HG03432 (cell line): ENCODE measurements around the gene RPP38.

Experiments used
- ATAC-seq: cut with Tn5 transposase; IDR thresholded peaks from one replicate; pipeline ENCODE4 v1.9.1; 2021; ENCODE audit warnings: mild to moderate bottlenecking, moderate library complexity; ENCODE audit not compliant: unreplicated experiment

Gene RPP38

DNA sequence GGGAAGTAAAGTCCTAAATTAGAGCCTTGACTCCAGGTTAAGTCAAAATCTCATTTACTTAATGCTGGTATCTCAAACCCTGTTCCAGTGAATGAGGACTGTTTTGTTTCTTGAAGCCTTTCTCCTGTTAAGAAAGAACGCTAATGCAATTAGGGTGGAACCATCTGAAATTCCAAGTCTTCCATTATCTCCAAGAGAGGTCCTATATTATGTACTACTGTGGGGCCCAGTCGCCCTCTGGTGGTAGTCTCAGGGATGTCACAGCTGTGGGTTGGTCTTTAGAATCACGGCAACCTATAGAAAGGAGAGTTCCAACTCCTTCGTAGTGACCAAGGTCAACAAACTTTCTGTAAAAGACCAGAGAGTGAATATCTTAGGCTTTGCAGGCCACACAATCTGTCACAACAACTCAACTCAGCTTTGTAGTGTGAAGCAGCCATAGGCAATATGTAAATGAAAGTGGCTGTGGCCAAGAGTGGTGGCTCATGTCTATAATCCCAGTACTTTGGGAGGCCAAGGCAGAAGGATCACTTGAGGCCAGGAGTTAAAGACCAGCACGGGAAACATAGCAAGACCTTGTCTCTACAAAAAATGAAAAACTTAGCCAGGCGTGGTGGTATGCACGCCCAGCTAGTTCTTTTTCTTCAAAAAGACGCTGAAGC, 9.3 kb downstream of the RPP38 start:
- peak; percentile 88 for ATAC-seq

DNA sequence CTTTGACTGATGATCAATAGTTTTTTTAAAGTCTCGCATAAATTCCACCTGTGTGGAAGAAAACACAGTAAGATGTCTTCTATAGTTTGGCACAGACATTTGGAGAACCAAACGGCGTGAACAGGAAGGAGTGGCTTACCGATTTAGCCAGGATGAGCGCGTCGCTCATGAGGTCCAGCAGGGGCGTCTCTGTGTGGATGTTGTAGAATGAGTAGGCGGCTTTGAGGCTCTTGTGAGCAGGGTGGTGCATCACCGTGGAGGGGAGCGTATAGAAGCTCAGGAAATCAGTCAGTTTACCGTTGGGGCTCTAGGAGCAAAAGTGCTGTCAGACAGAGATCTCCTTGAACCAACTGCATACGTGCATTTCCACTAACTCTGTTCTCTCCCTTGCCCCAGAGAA, 15.5 kb downstream of the RPP38 start:
- no peak for ATAC-seq

DNA sequence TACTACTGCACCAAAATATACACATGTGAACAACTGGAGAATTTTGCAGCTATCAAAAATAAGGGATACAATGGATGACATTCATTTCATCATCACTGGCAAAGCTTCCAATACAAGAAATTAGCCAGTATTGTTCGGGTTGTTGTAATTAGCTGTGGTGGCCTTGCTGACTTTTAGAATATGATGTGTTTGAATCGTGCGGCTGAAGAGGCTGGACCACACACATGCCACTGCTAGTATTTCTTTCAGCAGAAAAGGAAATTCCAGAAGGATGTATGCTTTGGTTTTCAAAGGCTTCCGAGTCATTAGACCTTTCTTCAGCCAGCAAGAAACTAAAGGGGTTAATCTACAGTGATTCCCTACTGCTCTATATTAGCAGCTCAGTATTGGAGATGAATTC, 16.6 kb downstream of the RPP38 start:
- no peak for ATAC-seq

DNA sequence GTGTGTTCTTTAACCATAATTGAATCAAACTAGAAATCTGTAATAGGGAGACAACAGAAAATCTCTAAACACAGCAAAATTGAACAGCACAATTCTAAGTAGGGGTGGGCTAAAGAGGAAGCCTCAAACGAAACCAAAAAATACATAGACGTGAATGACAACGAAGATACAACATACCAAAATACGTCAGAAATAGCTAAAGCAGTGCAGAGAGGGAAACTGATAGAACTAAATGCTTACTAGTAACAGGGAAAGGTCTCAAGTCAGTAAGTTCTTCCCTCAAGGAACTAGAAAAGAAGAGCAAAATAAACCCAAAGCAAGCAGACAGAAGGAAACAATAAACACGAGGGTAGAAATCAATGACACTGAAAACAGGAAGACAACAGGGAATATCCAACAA, 19.1 kb downstream of the RPP38 start:
- no peak for ATAC-seq

DNA sequence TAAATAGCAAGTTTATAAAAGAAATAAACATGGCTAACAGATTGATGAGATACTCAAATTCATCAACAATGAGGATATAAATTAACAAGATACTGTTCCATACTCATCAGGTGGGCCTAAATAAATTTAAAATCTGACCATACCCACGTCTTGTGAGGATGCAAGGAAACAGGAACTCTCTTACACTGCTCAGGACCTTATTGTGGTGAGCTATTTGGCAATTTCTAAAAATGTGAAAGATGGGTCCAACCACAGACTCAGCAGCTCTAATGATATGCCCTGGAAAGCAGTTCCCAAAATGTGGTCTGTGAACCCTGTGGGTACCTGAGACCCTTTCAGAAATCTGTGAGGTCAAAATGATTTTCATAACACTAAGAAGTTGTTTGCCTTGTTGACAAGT, 21.5 kb downstream of the RPP38 start:
- ATAC-seq: no peak

DNA sequence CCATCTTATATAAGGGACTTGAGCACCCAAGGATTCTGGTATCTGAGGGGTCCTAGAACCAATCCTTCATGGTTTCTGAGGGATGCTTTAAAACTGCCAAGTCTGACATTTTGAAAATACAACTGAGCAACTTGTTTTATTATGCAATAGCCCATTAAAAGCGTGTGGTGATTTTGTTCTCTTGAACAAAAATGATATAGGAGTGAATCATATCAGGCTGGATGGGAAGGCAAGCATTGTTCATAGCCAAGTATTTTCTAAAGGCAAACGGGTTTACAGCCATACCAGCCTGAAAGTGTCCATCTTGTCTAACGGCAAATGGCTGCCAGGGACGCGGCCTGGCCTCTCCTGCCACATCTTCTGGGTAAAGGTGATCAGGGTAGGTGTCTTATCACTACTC, 23.4 kb downstream of the RPP38 start:
- ATAC-seq: no peak

DNA sequence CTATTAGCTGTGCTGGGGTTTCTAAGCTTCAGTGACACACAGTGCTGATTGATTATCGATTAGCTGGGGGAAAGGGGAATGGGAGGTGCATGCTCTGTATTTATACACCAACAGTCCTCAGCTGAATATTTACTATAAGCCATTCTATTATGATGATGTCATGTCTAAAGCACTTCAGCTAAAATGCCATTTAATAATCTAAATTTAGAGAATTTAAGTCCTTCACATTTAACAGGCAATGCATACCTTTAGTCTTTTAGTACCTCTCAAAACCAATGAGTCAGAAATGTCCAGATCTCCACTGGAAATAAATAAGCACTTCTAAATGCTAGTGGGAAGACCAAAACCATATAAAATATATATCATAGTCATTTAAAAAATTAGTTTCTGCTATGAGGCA, 24.6 kb downstream of the RPP38 start:
- ATAC-seq: no peak

DNA sequence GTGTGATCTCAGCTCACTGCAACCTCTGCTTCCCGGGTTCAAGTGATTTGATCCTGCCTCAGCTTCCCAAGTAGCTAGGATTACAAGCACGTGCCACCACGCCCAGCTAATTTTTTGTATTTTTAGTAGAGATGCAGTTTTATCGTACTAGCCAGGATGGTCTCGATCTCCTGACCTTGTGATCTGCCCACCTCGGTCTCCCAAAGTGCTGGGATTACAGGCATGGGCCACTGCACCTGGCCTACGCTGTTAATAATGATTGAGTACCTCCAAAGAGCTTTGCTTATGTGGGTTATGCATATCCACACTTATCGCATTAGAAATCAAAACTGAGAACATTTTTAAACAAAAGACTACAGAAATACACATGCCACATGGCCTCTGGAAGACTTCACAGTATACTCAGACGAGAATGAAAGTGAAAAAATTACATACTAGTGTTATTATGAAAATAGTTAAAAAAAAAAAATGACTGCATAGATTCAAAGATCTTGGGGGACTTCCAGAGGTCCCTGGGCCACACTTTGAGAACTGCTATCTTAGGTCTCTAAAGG, 25.4 kb downstream of the RPP38 start:
- peak; percentile 92 for ATAC-seq

DNA sequence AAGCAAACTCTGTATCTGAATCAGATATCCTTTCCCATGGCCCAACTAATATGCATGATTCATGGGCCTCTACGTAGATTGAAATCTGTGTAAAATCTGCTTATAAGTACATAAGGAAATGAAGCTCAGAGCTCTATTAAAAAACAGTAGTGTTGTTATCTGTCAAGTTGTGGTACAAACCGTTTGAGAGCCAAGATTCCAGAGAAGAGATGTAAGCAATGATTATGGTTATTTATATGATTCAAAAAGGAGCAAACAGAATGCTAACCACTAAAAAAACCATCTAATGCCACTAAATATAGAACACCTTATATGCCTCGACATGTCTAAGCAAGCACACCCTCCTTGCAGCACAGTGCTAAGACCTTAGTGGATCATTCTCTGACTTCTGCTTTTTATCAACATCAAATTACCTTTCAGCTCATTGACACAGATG, 26.6 kb downstream of the RPP38 start:
- no peak for ATAC-seq

DNA sequence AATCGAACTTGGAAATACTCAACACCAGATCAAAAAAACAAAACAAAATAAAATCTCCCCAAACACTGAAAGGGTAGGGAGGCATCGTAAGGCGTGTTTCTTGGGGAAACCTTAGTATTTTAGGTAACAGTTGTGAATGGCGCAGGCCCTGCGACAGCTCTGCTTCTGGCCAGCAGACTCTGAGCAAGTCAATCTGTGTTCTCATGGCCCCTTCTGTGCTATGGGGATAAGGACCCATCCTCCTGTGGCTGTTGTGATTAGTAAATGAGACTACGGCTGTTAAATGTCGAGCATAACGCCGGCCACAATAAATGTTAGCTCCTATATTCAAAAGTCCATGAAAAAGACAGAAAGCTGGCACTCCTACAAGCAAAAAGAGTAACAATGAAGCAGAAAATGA, 27.0 kb downstream of the RPP38 start:
- ATAC-seq: no peak

DNA sequence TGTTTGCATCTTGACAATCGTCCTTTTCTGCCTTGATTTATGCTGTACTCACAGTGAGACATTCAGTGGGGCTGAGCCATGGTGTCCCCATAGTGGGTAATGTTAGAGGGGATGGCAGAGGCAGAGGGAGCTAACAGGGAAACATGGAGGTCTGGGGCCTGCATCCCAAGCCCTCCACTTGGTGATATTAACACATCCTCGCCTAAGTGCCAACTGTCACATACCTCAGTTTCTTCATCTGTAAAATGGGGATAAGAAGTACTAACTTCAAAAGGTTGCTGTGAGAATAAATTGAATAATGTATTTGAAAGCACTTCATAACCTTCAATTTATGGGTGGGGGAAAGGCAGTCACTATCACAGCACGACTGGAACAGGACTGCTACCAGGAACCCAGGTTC, 27.8 kb downstream of the RPP38 start:
- ATAC-seq: no peak

DNA sequence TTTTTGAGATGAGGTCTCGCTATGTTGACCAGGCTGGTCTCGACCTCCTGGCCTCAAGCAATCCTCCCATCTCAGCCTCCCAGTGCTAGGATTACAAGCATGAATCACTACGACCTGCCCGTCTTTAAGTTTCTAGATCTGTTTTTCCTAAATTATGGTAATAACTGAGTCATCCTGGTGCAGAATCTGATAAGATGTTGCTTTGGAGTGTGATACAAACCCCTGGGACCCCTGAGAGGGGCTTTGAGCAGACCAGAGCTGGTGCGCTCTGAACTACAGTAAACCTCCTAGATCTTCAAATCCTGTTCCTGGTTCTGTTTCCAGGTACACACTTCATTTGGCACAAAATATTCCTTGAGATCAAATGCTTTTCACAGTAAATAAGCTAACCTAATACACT, 34.2 kb downstream of the RPP38 start:
- no peak for ATAC-seq

DNA sequence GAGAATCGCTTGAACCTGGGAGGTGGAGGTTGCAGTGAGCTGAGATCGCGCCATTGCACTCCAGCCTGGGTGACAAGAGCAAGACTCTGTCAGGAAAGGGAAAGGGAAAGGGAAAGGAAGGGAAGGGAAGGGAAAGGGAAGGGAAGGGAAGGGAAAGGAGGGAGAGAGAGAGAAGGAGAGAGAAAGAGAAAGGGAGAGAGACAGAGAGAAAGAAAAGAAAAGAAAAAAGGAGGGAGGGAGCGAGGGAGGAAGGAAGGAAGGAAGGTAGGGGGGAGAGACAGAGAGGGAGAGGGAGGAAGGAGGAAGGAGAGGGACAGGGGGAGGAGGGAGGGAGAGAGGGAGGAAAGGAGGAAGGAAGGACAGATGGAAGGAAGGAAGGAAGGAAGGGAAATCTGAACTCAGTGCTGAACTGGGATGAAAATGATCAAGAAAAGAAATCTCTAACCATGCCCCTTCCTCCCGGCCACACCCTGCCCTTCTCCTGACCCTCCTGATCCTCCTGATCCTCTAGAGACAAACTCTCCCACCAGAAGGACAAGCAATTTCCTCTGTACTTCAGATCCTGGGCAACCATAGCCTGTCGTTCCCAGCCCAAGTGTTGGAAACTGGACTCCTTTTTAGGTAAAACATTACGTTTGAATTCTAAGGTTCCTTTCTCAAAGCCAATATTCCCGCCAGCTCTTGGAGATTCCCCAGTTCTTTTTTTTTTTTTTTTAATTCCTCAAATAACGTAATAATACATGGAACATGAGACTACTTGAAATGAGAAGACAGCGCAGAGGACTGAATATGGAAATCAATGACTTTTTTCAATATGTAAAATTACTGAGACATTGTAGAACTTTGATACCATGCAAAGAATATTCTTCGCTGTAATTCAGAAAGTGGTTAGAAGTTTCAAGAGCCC, 39.2 kb downstream of the RPP38 start:
- no peak for ATAC-seq

DNA sequence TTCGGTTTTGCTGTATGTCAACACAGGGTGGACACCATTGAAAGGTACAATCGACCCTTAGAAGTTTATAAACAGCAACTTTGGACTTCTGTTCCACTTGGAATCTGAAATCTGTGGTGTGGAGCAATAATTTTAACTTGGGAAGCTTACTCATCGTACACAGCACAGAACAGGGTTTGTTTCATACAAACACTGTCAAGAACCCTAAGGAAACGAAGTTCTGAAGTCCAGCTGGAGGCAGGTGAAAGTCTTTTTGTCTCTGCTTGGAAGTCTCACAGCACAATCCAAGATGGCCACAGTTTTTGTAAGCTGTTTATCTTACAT, 39.8 kb downstream of the RPP38 start:
- ATAC-seq: no peak

DNA sequence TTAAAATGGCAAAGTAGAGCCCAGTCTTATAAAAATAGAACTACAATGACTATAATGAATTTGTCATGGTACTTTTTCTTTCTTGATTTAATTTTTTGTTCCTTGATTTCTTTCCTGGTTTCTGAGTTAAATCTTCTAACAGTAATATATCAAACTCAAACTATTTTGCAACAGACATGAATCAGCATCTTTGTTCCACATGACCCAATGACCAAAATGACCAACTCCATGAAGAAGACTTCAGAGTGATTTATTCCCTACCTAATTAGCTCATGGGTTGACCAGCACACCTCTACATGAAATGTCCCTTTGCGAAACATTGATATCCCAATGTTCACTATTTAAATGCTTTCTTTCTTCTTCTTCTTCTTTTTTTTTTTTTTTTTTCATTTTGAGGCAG, 40.5 kb downstream of the RPP38 start:
- ATAC-seq: no peak

DNA sequence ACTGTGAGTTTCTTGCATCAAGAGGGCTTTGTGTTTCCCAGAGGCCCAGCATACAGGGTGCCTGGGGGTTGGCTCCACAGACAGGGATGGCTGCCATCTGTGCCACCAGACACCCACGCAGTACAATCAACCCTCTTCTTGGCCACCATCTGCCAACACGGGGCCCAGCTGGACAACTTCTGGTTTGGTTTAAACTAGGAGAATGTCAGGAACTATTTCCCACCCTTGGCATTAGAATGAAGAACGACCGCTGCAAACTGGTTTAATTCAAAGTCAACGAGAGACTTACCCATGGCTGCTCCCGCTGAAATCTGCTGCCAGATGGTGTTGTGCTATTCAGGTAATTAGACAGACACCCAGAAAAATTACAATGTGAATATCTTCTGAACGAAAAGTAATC, 43.5 kb downstream of the RPP38 start:
- ATAC-seq: no peak

DNA sequence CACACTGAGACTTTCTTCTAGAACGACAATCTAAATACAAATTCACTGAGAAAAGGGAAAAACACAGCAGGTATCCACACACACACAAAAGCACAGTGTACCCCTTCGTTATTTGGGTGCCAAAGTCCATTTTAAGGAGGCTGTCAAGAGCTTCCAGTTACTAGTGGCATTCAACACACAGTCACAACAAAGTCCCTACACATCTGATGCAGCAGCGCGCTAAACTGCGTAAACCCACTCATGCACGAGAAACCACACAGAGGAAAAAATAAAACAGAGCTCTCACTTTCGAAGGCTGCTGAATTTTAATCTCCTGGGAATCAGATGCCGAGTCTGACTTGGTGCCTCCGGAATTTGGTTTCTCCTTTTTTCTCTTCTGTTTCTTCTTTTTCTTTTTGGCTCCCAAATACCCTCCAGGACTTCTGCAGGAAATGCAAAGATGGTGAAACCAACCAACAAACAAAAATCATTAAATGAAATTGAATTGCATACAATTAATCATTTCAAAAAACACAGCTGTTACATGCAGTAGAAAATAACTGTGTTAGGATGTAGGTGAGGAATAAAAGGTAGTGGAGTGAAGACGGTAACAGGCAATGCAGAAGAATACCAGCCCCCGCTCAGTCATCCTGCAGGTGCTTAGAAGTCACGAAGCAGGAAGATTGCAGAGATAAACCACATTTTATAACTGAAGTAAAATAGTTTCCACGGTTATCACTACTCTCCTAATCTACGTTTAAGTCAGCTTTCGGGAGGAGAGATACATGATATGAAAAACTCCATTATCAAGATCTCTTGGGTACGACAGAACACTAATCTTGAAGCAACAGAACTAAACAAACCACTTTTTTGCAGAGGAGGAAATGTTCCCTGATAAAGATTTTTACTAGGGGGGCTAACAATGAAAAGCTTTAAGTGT, 44.2 kb downstream of the RPP38 start:
- peak; percentile 96 for ATAC-seq

DNA sequence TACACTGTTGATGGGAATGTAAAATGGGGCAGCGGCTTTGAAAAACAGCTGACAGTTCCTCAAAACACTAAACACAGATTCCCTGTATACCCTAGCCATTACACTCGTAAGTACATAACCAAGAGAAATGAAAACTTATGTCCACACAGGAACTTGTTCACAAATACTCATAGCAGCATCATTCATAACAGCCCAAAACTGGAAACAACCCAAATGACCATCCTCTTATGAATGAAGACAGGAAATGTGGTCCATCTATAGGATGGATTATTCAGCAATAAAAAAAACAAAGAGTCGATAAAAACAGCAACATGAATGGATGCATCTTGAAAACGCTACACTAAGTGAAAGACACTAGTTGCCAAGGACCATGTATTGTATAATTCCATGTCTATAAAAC, 47.6 kb downstream of the RPP38 start:
- ATAC-seq: no peak

DNA sequence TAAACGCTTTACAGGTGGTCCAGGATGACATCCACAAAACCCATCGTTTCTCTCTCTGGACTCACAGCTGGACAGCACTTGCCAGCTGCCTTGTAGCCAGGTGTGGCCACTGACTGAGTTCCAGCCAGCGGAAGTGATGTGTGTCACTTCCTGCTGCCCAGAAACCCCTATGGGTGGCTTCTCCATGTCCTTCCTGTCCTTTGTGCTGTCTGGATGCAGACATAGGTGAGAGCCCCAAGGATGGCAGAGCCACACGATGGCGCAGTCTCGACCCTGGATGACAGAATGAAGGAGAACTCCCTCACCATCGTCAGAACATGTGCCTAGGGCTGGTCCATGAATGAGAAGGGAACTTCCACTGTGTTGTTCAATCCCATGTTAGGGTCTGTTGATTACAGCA, 49.2 kb downstream of the RPP38 start:
- no peak for ATAC-seq

DNA sequence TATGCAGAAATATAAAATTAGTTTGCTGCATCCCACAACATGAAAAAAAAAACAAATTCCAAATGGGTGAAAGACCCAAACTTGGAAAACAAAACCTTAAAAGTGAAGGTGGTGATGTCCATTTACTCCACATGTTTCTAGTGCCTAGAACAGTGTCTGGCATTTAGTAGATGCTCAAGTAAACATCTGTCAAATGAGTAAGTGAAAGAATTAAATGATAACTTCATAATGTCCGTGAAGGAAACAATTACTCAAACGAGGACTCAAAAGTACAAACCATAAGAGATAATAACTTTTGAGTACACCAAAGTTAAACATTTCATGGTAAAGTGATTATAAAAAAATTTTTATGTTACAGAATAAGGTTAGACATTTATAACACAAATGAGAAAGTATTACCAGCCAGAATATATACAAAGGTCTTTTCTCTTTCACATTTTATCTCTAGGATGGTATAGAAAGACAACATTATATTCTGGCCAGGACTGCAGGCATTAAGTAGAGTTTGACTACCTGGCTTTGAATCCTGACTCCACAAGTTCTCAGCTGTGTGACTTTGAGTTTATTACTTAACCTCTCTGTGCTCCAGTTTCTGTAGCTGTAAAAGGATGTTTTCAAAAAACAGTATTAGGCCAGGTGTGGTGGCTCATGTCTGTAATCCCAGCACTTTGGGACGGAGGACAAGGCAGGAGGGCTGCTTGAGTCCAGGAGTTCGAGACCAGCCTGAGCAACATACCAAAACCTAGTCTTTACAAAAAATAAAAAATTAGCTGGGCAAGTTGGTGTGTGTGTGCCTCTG, 50.6 kb downstream of the RPP38 start:
- ATAC-seq: no peak
